WTC11 (cell line): Measurements from ENCODE around the gene ZEB1. TPM values are rescaled to one million over a fixed set of nuclear protein-coding genes. Genes with fewer than 3 reads are reported as not detected.

Experiments used
- ATAC-seq: fragments of 200-7000 bp; cut with Tn5 transposase; 2 replicates; pipeline ENCODE4 v1.10.0; 2021; ENCODE audit warnings: mild to moderate bottlenecking, moderate library complexity
- CTCF ChIA-PET: fragments of 300-600 bp; sonication (Branson Sonifier 250); formaldehyde crosslinking; loops from one replicate; lab custom pipeline; 2021; ENCODE audit warnings: antibody characterized with exemption; lab: Charles Lee
- POLR2A ChIA-PET: fragments of 350-600 bp; sonication (Branson Sonifier 250); formaldehyde crosslinking; loops from one replicate; lab custom pipeline; 2021; ENCODE audit warnings: antibody characterized with exemption; lab: Charles Lee
- DNase-seq: peaks from one replicate; pipeline ENCODE4 v3.0.0; 2021; ENCODE audit warnings: low spot score
- H3K27ac Mint-ChIP-seq: 2 replicates; pipeline ENCODE4 v1.8.0; 2021; ENCODE audit warnings: mixed read lengths
- H3K27me3 Mint-ChIP-seq: 2 replicates; pipeline ENCODE4 v1.8.0; 2021; ENCODE audit warnings: low read depth, mild to moderate bottlenecking, moderate library complexity, mixed read lengths
- H3K36me3 Mint-ChIP-seq: 2 replicates; pipeline ENCODE4 v1.8.0; 2021; ENCODE audit warnings: mixed read lengths
- H3K4me1 Mint-ChIP-seq: 2 replicates; pipeline ENCODE4 v1.8.0; 2022; ENCODE audit warnings: mixed read lengths
- H3K4me3 Mint-ChIP-seq: 2 replicates; pipeline ENCODE4 v1.8.0; 2021; ENCODE audit warnings: mild to moderate bottlenecking, moderate library complexity, mixed read lengths
- H3K9me3 Mint-ChIP-seq: 2 replicates; pipeline ENCODE4 v1.8.0; 2021; ENCODE audit warnings: mixed read lengths
- AFF4 ChIP-seq: sonication (generic); formaldehyde crosslinking; IDR thresholded peaks from 2 replicates; pipeline ENCODE4 v1.8.1; 2023; ENCODE audit warnings: mild to moderate bottlenecking, missing genetic modification reagents, borderline replicate concordance
- AR ChIP-seq: fragments of 250-450 bp; sonication (Bioruptor Pico); IDR thresholded peaks from 2 replicates; pipeline ENCODE4 v1.9.0; 2021; ENCODE audit warnings: mild to moderate bottlenecking
- ATF2 ChIP-seq: sonication (generic); formaldehyde crosslinking; IDR thresholded peaks from 2 replicates; pipeline ENCODE4 v1.8.1; 2022; ENCODE audit warnings: low read depth, missing genetic modification reagents, borderline replicate concordance
- ATF6 ChIP-seq: sonication (generic); formaldehyde crosslinking; IDR thresholded peaks from 2 replicates; pipeline ENCODE4 v1.8.1; 2023; ENCODE audit warnings: mild to moderate bottlenecking, missing genetic modification reagents
- FOXJ3 ChIP-seq: sonication (generic); formaldehyde crosslinking; IDR thresholded peaks from 2 replicates; pipeline ENCODE4 v1.9.0; 2021; ENCODE audit warnings: missing genetic modification reagents, mild to moderate bottlenecking, borderline replicate concordance
- JUN ChIP-seq: sonication (generic); formaldehyde crosslinking; IDR thresholded peaks from 2 replicates; pipeline ENCODE4 v1.8.0; 2023; ENCODE audit warnings: mild to moderate bottlenecking, missing genetic modification reagents
- PRDM15 ChIP-seq: sonication (generic); formaldehyde crosslinking; IDR thresholded peaks from 2 replicates; pipeline ENCODE4 v1.8.0; 2022; ENCODE audit warnings: missing genetic modification reagents
- RORB ChIP-seq: fragments of 250-450 bp; sonication (Bioruptor Pico); IDR thresholded peaks from 2 replicates; pipeline ENCODE4 v1.9.0; 2021; ENCODE audit warnings: mild to moderate bottlenecking
- ZNF423 ChIP-seq: fragments of 250-450 bp; sonication (Bioruptor Pico); IDR thresholded peaks from 2 replicates; pipeline ENCODE4 v2.1.2; 2022; ENCODE audit warnings: mild to moderate bottlenecking, moderate library complexity
- total RNA-seq: library from RNA; stranded (reverse); gene quantifications from 3 replicates; pipeline ENCODE4 v1.2.3, GENCODE V29; 2021

ZEB1 gene
- total RNA-seq, 1 experiment from 2014 or later = 0.39 TPM

GRCh38 chr10:31528831-31529230, 209.8 kb downstream of the ZEB1 start:
- H3K9me3 Mint-ChIP-seq = peaks cover 3% of the 10 kb centered on the region
- H3K36me3 Mint-ChIP-seq = no peaks in the 10 kb centered on the region

GRCh38 chr10:31536302-31536701, 217.3 kb downstream of the ZEB1 start:
- CTCF ChIA-PET = interaction anchor here (0.6 kb wide), 2 partner anchors 24 to 848 kb away, joined by 3 to 4 read pairs; no protein-coding TSS in a partner anchor
- no peaks in the 10 kb centered on the region for H3K27me3 Mint-ChIP-seq
- DNase-seq = no peak
- no peaks in the 10 kb centered on the region for H3K4me1 Mint-ChIP-seq
- no peaks in the 10 kb centered on the region for H3K36me3 Mint-ChIP-seq
- POLR2A ChIA-PET = no interaction called here
- peaks cover 8% of the 10 kb centered on the region for H3K9me3 Mint-ChIP-seq
- TF ChIP-seq FOXJ3 (CRISPR knock-in tag) = no peak
- TF ChIP-seq AR (CRISPR knock-in tag) = no peak
- TF ChIP-seq AFF4 (CRISPR knock-in tag) = no peak
- no peak overlapping the region for H3K27ac Mint-ChIP-seq
- H3K4me3 Mint-ChIP-seq = no peak overlapping the region
- ATAC-seq = no peak

More at GRCh38 chr10:31528831-31529230, 209.8 kb downstream of the ZEB1 start:
- Mint-ChIP-seq H3K27me3 (no peaks in the 10 kb centered on the region), H3K27ac (no peak overlapping the region), H3K4me1 (peaks cover 9% of the 10 kb centered on the region), H3K4me3 (no peak overlapping the region)
- TF ChIP-seq PRDM15 (CRISPR knock-in tag) (no peak), ATF6 (CRISPR knock-in tag) (no peak), FOXJ3 (CRISPR knock-in tag) (no peak), JUN (no peak), ATF2 (no peak), RORB (CRISPR knock-in tag) (no peak), ZNF423 (CRISPR knock-in tag) (no peak)
- no peak for ATAC-seq
- ChIA-PET POLR2A (no interaction called here), CTCF (no interaction called here)
- DNase-seq = no peak
